Activated T-cell treated with anti-CD3 and anti-CD28 coated beads for 48 hours (primary cell): ENCODE data around the gene BLTP2.
"Not testable (repeated sequence)": the region's sequence is repeated elsewhere in the genome, so short reads cannot be mapped to it uniquely, and the experiment has no call there.

Experiments
- DNase-seq: peaks from one replicate; pipeline ENCODE4 v3.0.0-alpha.2; 2020; ENCODE audit warnings: low read depth

The BLTP2 gene

DNA sequence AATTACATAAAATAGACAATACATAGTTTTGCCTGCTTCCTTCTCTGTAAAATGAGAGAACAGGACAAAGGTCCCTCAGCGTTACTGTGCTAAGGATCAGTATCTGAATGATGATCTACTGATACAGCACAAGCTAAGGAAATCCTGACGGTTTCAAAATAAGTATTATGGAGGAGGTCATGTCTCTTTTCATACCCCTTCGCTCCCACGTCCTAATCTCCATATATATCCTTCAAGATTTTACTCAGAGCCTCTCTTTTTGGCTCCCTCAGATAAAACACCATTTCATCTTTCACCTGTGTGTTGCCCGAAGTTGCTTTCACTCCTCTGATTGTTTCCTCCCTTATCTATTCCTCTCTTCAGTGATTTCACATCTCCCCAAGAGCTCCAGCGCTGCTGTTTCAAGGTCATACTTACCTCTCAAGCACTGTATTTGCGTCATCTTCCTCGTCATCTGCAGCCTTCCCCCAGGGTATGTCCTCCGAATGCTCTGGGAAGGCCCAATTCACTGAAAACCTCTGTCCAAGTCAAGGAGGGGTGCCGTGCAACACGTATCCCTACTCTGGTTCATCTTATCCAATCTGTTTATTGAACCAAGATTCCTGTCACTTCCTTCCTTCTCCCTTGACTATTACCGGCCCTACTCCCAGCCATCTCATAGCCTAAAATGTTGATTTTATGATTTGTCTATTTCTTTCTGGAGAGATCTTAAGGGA is 1.2 kb upstream of the BLTP2 start:
- no peak for DNase-seq

DNA sequence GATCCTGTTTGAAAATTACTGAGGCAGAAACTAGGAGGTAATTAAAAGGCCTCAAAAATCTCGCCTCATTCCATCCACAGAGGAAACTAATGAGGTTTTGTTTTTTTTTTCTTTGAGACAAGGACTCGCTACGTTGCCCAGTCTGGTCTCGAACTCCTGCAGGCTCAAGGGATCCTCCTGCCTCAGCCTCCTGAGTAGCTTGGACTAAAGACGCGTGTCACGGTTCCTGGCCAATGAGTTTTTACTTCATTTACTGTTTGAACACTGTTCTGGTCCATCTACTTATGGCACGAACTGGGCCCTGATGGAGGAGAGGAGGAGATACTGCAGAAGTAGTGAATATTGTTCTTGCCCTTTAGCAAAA is 600 bp upstream of the BLTP2 start:
- DNase-seq = no peak

DNA sequence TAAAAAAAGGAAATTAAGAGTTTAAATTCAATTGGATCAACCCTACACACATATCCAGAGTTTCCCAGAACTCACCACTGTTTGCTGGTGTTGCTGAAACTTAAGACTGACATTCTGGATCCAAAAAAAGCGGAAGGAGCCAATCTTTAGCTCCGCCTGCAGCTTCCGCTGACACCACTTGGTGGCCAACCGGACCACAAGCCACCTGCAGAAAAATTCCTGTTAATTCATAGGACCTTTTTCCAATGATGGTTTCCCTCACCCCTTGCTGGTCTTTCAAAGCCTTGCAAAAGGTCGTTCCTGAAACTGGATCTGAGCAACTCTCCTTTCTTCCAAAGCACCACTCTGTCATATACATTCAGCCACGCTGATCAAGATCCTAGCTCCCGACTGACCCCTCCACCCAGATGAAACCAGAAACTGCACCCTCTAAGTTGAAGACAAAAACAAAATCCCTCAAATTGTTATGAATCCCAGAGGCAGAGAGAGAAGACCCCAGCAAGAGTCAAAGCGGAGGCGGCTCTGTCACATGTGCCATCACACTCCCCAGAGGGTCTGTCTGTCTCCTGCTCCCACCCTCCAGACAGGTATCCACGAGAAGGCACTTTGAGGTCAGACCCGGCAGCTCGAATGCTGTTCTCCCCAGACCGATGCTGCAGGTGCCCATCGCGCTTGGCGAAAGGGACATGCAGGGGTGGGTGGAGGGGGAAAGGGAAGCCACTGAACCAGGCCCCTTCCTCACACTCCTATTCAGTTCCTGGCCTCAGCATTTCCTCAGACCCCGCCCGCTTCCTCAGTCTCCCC is 773 bp downstream of the BLTP2 start:
- no peak for DNase-seq

DNA sequence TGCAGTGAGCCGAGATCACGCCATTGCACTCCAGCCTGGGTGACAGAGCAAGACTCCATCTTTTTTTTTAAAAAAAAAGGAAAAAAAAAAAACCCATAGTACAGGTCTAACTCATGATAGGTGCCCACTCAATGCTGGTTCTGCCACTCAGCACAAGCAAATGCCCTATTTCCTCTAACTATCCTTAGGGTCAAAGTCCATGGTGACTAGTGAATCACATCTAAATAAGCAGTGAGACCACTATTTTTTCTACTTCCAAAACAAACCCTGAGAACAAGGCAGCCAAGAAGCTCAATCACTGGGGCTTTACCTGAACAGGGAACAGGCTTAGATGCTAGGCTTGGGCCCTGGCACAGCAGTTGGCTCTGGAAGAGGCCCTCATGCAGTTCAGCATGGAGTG is 3.4 kb downstream of the BLTP2 start:
- DNase-seq = no peak

DNA sequence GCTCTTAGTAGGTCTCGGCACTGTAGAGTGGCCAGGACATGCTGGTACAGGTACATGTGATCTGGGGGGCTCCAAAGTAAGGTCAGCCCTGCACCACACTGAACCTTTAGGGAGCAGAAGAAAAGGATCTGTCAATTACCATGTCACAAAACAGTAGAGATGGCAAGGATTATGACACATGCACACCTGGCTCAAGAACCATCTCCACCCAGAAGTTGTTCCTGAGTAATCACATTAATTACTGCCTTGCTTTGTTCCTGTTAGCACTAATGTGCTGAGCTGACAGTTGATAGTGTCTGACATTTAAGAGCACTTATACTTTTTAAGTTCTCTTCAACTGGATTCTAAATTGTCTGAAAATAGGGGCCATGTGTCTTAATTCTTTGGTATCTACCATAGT is 9.5 kb downstream of the BLTP2 start:
- DNase-seq = no peak

DNA sequence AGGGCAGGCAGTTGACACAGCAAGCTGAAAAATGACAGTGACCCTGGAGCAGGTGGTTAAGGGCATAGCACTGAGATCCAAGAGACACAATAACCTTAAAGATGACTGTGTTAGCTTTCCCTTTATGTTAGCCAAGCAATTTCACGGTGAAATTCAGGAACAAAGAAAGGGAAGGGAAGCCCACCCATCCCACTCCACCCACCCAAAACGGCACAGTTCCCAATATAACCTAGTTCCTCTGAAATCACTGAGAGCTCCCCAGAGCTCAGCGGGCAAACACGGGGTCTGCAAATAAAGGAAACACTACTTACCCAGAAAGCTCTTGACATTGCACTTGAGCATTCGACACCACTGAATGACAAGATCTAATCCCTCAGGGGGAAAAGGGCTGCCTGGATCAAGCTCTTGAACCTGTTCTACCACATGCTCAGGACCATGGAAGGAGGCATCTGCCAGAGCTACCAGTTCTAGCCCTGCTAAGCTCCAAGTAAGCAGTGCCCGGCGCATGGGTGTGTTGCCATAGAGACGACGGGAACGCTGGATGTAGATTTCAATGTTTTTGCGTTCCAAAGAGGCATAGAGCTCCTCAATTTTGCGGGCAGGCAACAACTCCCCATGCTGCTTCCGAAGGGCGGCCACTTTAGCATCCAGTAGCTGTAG is 10.6 kb downstream of the BLTP2 start:
- DNase-seq = no peak

DNA sequence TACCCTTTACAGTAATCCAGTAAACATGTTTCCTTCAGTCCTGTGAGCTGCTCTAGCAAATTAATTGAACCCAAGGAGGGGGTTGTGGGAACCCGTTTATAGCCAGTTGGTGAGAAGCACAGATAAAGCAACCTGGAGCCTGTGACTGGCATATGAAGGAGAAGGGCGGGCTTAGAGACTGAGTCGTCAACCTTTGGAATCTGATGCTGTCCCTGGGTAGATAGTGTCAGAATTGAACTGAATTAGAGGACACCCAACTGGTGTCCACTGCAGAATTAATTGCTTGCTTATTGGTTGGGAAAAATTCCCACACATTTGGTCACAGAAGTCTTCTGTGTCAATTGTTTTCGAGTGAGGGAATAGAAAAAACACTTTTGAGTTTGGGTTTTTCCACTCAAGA is 18.1 kb downstream of the BLTP2 start:
- no peak for DNase-seq

DNA sequence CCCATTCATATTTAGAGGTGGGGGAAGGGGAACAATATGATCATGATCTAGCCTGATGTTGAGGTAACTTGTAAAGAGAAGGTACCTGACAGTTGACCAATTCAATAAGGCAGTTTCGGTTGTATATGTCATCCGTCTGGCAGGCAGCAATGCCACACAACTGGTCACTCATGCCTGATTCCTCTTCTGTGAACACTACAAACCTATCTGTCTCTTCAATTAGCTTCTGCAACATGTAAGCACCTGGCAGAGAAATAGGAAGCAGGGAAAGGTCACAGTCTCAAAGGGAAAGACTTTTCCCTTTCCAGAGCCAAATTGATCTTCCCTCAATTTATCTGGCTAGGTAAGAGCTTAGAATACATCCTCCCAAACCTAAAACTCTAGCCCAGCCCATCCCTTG is 20.8 kb downstream of the BLTP2 start:
- DNase-seq = no peak

DNA sequence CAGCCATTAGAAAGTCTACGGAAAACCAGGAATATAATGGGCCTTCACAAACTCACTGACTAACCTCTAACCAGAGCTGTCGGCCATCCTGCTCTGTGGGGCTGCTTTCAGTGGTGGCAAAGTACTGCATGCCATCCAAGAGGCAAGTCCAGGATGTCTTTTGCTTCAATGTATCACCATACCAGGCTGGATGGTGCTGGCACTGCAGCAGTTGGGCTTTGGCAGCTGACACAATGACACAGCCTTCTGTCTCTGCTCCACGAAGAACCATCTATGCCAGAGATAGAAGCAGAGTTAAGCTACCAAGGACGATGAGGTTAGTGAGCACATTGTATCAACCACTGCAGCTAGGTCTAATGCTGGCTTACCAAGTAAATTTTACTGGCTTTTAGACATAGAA is 21.3 kb downstream of the BLTP2 start:
- DNase-seq = no peak

DNA sequence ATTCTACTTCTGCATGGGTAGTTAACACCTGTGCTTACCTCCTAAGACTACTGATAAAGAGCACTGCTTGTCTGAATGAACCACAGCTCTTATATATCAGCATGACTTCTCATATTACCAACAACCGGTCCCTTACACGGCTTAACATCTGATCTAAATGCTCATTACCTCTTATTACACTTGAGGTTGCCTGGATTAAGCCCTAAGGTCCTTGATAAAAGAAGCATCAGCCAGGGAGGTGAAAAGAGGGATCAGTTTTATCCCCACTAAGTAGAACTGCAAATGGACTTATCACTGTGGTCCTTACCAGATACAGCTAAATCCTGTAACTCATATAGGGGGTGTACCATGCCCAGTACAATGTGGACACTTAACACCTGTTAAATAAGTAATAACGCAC is 22.8 kb downstream of the BLTP2 start:
- no peak for DNase-seq

DNA sequence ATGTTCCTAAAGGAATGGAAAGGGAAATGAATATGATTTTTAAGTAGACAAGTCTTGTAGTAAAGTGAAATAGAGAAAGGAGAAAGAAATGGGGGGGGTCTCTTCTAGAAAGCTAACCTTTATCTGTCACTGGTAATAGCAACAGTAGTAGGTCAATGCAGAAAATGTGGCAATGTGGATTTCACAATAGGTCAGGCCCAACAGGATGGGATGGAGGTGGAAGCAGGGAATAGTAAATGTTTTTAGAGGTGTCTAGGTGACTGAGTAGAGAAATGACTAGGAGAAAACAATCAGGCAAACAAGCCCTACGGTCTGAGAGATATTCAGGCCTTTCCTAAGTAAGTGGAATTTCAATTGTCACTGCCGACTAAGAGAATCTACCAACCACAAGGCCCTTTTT is 24.9 kb downstream of the BLTP2 start:
- no peak for DNase-seq

DNA sequence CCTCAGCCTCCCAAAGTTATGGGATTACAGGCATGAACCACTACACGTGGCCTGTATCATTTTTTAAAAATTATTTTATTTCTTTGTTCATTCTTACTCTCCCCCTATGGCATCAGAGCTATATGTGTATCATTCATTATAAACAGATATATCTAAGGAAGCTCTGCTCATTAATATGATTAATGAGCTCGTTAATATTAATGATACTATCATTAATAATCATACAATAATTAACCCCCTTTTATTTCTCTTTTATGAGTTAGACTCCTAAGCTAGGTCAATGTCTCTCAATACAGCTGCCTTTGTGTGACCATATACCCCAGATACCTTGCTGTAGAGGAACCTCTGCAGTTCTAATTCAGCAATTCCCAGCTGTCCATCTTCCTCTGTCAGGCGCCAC is 26.5 kb downstream of the BLTP2 start:
- DNase-seq = no peak

DNA sequence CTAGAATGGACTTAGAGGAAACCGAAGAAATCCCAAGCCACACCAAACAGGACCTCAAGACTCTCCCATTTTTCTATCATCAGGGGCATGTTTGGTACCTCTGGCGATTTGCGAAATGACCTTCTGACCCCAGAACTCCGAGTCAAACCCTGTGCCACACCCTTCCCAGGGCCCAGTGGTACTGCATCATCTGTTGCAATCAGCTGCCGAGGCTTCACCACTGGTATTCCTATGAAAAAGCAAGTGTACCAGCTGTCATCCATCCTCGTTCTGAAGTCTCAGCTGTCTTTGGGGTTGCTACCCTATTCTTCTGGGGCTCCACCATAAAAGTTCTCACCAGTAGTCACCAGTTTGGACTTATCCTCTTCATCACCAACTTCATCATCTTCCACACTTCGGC is 28.7 kb downstream of the BLTP2 start:
- no peak for DNase-seq

DNA sequence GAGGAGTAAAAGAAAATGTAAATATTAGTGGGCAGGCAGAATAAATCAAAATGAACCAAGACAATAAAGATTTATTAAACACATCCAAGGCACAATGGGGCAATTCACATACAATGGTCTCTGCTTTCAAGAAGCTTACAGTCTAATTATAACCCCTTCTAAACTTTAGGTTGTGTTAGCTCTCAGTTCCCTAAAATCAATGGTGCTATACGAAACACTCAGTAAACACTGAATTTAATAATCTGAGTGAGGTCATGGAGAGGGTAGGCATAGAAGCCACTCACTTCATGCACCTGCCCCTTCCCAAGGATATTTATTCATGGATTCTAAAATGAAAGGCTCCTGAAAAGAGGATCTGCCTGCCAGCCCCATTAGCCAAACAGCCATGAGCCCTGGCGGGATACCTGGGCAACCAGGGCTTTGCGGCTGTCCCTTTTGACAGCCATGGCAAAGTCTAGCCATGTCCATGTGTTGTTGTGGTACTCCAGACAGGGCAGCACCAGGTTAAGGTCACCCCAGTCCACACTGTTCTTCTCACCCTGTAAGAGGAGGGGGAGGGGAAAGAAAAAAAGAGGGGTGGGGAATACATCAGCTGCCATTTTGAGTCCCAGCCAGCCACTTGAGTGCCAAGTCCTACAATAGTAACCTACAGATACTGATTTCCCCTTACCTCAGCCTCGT is 29.6 kb downstream of the BLTP2 start:
- no peak for DNase-seq

DNA sequence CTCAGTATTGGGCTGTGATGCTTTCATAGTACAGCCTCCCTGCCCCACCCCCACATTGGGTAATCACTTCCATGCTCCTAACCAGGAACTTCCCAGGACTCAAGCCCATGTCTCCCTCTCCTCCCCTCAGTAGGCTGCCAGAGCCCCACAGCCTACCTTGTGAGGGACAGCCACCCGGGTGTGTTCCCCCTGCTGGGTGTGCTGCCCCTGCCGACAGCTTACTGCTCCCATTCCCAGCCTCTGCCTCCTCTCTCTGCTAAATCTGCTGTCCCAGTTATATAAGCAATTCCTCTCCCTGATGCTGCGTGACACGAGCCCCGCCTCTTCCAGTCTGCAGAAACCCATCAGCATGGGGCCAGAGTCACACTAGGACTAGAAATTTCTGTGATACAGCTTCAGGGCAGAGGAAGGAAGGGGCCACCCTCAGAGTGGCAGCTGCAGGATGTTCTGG is 31.0 kb downstream of the BLTP2 start, which contains the start of gene RSKR:
TSS of gene RSKR (minus strand) at position 255 of the 451 bp plus-strand sequence. CDS start at position 231, 24 bp downstream.
- DNase-seq = no peak

DNA sequence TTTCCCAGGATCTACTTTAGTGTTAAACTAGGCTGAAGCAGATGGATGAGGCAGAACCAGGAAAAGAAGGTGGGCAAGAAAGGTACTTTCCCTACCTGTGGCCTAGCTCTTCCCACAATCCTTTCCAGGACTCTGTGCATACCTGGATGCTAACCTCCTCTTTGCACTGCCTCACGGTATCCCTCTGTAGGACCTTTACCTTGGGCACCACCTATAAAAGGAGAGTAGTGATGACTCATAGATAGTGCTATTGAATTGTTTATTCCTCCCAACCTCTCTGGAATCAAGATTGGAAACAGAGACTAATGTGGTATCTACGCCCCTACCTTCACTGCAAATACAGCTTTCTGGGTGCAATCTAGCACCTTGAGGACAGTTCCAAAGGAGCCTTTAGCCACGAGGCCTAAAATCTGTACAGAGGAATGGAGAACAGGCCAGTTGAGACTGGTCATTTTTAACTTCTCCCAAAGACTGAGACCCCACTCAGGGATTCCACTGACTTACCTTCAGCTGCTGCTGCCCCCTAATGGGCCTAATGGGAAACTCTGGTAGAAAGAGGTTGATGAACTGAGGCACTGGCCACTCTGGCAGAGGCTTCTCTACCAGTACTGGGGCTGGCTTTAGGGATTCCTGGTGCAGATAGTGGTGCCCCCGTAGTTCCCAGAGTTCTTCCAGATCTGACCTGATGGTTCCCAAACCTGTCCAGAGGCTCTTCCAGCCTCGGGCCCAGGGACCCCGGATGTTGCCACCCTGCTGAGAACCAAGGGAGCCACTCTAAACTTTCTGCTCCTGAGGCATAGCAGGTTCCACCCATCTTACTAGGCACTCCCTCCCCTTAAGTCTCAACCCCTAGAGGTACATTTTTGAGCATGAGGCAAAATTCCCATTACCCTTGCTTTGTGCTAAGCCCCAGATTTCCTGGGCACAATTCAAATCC is 31.8 kb downstream of the BLTP2 start:
- DNase-seq = no peak

DNA sequence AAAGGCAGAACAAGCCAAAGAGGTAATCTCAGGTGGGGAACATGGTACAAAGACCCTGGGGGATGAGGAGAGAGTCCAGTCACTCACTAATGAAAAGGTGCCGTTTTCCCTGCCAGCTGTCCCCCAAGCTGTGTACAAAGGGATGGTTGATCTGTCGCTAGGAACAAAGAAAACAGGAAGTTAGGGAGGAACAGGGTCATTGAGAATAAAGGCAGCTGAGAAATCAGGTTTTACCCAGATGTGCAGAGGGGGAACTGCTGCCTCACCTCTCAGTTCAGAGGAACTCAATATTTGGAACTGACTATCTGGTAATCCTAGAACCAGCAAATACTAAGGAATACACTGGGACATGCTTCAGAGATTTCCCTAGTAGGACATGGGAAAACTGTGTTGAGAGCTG is 32.4 kb downstream of the BLTP2 start:
- no peak for DNase-seq

DNA sequence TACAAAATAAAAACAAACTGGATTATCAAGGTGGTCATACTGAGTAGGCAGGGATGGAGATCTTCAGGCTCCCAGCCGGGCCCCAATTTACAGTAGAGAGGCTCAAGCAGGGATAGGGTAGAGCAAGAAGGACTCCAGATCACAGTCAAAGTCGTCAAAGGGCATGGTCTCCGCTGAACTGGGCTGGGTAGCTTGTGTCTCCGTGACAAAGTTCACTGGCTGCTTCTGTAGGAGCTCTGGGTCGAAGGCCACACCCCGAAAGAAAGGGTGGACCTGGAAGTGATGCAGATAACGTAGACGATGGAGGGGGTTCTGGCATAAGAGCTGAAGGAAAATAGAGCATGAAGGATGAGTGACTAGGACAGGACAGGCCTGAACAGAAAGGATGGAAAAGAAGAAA is 34.6 kb downstream of the BLTP2 start:
- DNase-seq = no peak

DNA sequence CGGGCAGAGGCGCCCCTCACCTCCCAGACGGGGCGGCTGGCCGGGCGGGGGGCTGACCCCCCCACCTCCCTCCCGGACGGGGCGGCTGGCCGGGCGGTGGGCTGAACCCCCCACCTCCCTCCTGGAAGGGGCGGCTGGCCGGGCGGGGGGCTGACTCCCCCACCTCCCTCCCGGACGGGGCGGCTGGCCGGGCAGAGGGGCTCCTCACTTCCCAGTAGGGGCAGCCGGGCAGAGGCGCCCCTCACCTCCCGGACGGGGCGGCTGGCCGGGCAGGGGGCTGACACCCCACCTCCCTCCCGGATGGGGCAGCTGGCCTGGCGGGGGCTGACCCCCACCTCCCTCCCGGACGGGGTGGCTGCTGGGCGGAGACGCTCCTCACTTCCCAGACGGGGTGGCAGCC is 40.9 kb downstream of the BLTP2 start:
- not testable (repeated sequence) for DNase-seq

DNA sequence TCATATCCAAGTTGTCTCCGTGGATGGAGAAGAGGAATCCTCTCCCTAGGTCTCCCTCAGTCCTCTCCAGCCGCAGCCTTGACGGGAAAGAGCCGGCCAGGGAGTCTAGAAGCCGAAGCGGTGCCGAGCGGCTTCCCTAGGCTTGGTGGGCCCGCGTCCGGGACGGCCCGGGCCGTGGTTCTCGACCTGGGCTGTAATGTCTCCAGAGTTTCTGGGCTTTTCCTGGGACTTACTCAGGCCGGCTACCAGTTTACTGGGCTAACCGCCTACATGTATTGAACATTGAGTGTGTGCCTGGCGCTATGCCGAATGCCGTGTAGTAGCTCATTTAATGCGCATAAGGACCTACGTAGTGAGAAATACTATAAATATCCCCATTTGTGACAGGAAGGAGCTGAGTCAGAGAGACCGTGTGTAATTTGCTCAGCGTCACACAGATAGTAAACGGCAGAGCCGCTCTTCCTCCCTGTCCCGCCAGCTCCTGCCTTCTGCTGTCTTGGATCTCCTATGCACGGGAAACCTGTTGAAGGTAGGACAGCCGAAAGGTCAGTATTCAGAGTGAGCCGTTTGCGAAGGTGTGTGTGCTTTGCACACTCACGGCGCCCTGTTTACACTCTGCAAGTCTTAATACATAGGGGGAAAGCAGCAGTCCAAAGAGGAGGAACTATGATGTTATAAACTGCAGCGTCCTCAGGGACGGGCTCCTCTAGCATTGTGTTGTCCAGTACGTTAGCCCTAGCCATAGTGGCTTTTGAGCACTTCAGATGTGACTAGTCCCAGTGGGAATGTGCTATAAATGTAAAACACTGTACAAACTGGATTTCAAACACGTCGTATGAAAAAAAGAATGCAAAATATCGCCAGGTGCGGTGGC is 45.4 kb downstream of the BLTP2 start:
- peak; percentile 64 for DNase-seq
